GM12892 (cell line): ENCODE data around the gene UNC45A.

Experiments
- POLR2A ChIP-seq: IDR thresholded peaks from 2 replicates; pipeline ENCODE4 v1.6.1; 2011; ENCODE audit warnings: low read depth, low read length, control low read depth
- TAF1 ChIP-seq: IDR thresholded peaks from 2 replicates; pipeline ENCODE4 v1.6.1; 2011; ENCODE audit warnings: low read depth, mild to moderate bottlenecking, control low read depth, low read length, borderline replicate concordance

- TF ChIP-seq TAF1 (no peak), POLR2A (no peak)
Observed at GRCh38 chr15:90953947-90954711, 19.0 kb downstream of the UNC45A start.
